ENCODE measurements around the gene KLHDC3. TPM values are rescaled to one million over a fixed set of nuclear protein-coding genes. Genes with fewer than 3 reads are reported as not detected.

Gene KLHDC3
- total and polyA plus RNA-seq, 10 of the 15 experiments (the other 5 are each of a cell fraction or from before 2014, with no cell fraction given), result 2.4 to 102 (median 55.4) TPM

DNA sequence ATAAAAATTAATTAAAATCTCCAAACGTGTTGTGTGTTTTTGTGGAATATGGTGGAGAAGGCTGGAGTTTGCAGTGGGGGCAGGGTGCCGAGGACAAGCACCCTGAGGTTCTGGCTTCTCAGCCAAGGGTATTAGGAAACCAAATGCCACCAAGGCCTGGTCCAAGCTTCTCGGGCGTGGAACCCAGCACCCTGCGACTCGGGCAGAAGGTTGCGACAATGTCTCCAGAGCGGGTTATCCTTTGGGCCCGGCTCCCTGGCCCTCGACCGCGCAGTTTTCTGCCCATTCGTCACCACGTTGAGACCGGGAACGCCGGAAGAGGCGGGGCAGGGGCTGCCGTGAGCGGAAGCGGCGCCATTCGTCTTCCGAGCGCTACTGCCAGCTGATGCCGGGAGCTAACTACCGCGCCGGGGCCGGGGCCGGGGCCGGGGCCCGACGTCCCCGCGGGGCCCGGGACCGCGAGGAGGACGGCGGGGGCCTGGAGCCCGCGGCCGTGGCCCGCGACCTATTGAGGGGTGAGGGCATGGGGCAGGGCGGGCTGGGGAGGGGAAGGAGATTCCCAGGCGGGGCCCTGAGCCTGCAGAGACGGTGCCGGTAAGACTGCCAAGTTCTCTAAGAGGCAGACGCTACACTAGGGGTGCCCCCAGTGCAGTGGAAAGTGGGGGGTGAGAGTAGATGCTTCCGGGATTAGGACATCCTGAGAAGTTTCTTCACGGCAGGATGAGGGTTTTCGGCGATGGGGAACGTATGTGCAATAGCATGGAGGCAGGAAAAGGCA lies 7.4 kb downstream of the KLHDC3 start, which contains the start of gene RRP36 (continued):
- TF ChIP-seq TCF7 (IDR thresholded peaks at IDR 0.05; ENCODE audit: borderline replicate concordance) (no peak), E2F4 (IDR thresholded peaks at IDR 0.05; ENCODE audit: low read depth, low read length) (no peak), DPF2 (IDR thresholded peaks at IDR 0.05) (no peak), KDM1A (IDR thresholded peaks at IDR 0.05; ENCODE audit: borderline replicate concordance) (no peak), YBX1 (IDR thresholded peaks at IDR 0.05) (no peak), CREB1 (IDR thresholded peaks at IDR 0.05; ENCODE audit: low read depth) (peak; percentile 81), RUNX3 (IDR thresholded peaks at IDR 0.05; ENCODE audit: low read length) (peak; percentile 29; the same call in 1 of the 2 replicates), TBL1XR1 (IDR thresholded peaks at IDR 0.05; ENCODE audit: low read depth, low read length) (no peak), IKZF1 (conservative IDR thresholded peaks at IDR 0.05) (peak; percentile 56)
- TF ChIP-seq, protein P1, sequence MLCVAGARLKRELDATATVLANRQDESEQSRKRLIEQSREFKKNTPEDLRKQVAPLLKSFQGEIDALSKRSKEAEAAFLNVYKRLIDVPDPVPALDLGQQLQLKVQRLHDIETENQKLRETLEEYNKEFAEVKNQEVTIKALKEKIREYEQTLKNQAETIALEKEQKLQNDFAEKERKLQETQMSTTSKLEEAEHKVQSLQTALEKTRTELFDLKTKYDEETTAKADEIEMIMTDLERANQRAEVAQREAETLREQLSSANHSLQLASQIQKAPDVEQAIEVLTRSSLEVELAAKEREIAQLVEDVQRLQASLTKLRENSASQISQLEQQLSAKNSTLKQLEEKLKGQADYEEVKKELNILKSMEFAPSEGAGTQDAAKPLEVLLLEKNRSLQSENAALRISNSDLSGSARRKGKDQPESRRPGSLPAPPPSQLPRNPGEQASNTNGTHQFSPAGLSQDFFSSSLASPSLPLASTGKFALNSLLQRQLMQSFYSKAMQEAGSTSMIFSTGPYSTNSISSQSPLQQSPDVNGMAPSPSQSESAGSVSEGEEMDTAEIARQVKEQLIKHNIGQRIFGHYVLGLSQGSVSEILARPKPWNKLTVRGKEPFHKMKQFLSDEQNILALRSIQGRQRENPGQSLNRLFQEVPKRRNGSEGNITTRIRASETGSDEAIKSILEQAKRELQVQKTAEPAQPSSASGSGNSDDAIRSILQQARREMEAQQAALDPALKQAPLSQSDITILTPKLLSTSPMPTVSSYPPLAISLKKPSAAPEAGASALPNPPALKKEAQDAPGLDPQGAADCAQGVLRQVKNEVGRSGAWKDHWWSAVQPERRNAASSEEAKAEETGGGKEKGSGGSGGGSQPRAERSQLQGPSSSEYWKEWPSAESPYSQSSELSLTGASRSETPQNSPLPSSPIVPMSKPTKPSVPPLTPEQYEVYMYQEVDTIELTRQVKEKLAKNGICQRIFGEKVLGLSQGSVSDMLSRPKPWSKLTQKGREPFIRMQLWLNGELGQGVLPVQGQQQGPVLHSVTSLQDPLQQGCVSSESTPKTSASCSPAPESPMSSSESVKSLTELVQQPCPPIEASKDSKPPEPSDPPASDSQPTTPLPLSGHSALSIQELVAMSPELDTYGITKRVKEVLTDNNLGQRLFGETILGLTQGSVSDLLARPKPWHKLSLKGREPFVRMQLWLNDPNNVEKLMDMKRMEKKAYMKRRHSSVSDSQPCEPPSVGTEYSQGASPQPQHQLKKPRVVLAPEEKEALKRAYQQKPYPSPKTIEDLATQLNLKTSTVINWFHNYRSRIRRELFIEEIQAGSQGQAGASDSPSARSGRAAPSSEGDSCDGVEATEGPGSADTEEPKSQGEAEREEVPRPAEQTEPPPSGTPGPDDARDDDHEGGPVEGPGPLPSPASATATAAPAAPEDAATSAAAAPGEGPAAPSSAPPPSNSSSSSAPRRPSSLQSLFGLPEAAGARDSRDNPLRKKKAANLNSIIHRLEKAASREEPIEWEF (IDR thresholded peaks at IDR 0.05; ENCODE audit: insufficient replicate concordance, low read depth, low read length), result no peak
- TF ChIP-seq, protein P2, sequence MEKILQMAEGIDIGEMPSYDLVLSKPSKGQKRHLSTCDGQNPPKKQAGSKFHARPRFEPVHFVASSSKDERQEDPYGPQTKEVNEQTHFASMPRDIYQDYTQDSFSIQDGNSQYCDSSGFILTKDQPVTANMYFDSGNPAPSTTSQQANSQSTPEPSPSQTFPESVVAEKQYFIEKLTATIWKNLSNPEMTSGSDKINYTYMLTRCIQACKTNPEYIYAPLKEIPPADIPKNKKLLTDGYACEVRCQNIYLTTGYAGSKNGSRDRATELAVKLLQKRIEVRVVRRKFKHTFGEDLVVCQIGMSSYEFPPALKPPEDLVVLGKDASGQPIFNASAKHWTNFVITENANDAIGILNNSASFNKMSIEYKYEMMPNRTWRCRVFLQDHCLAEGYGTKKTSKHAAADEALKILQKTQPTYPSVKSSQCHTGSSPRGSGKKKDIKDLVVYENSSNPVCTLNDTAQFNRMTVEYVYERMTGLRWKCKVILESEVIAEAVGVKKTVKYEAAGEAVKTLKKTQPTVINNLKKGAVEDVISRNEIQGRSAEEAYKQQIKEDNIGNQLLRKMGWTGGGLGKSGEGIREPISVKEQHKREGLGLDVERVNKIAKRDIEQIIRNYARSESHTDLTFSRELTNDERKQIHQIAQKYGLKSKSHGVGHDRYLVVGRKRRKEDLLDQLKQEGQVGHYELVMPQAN (conservative IDR thresholded peaks at IDR 0.05), result peak; percentile 91
- TF ChIP-seq, protein P3, sequence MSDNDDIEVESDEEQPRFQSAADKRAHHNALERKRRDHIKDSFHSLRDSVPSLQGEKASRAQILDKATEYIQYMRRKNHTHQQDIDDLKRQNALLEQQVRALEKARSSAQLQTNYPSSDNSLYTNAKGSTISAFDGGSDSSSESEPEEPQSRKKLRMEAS (IDR thresholded peaks at IDR 0.05; ENCODE audit: low read depth, low read length), result no peak

Data from GM12878 (cell line).